ENCODE results near the gene VTA1.

Gene VTA1

GRCh38 chr6:142146828-142147662 is at the start of gene VTA1, which contains the start of gene NMBR:
VTA1 (plus strand) TSS chr6:142147263; CDS start chr6:142147288, 25 bp downstream.
NMBR (minus strand) TSS chr6:142147122; CDS start chr6:142088658, 58,464 bp downstream.
- peak; percentile 92 for TF ChIP-seq CTCF (IDR thresholded peaks at IDR 0.05)

GRCh38 chr6:142112451-142113061 is 34.5 kb upstream of the VTA1 start:
- peak; percentile 76 for TF ChIP-seq CTCF (IDR thresholded peaks at IDR 0.05)

- no peak for TF ChIP-seq CTCF (IDR thresholded peaks at IDR 0.05)
Observed at GRCh38 chr6:142117366-142117765, 29.7 kb upstream of the VTA1 start.

- no peak for TF ChIP-seq CTCF (IDR thresholded peaks at IDR 0.05)
Observed at GRCh38 chr6:142118328-142118727, 28.7 kb upstream of the VTA1 start.

GRCh38 chr6:142118925-142119324 is 28.1 kb upstream of the VTA1 start:
- no peak for TF ChIP-seq CTCF (IDR thresholded peaks at IDR 0.05)

GRCh38 chr6:142121342-142121741 is 25.7 kb upstream of the VTA1 start:
- no peak for TF ChIP-seq CTCF (IDR thresholded peaks at IDR 0.05)

- TF ChIP-seq CTCF (IDR thresholded peaks at IDR 0.05) = no peak
Observed at GRCh38 chr6:142130814-142131213, 16.2 kb upstream of the VTA1 start.
